Activated T-cell treated with anti-CD3 and anti-CD28 coated beads, Interleukin-2, amount 50 U/mL, for 4 hours (primary cell): Measurements from ENCODE around the gene AMDHD2. TPM values are rescaled to one million over a fixed set of nuclear protein-coding genes. Genes with fewer than 3 reads are reported as not detected.
"Not testable (repeated sequence)": the region's sequence is repeated elsewhere in the genome, so short reads cannot be mapped to it uniquely, and the experiment has no call there.

ENCODE experiments used
- ATAC-seq, 2 donors: fragments of 200-7000 bp; cut with Tn5 transposase; one replicate each; pipeline ENCODE4 v1.10.0; 2021
- DNase-seq: peaks from one replicate; pipeline ENCODE4 v3.0.0-alpha.2; 2020
- H3K27me3 Mint-ChIP-seq: one replicate; pipeline ENCODE4 v1.8.0; 2021; ENCODE audit warnings: low read depth, mixed read lengths
- H3K36me3 Mint-ChIP-seq: one replicate; pipeline ENCODE4 v1.8.0; 2022; ENCODE audit warnings: mixed read lengths; ENCODE audit not compliant: insufficient read depth
- H3K4me1 Mint-ChIP-seq: one replicate; pipeline ENCODE4 v1.8.0; 2021; ENCODE audit warnings: low read depth, mixed read lengths
- H3K4me3 Mint-ChIP-seq: one replicate; pipeline ENCODE4 v1.8.0; 2021; ENCODE audit warnings: mild to moderate bottlenecking, moderate library complexity, mixed read lengths
- H3K9me3 Mint-ChIP-seq: one replicate; pipeline ENCODE4 v1.8.0; 2021; ENCODE audit warnings: mixed read lengths
- total RNA-seq, 3 donors: library from RNA; stranded (reverse); gene quantifications; one replicate each; pipeline ENCODE4 v1.2.1, GENCODE V29; 2021

Gene AMDHD2
- total RNA-seq, 3 donors from 2014 or later = 32.0 to 35.3 (median 35.0) TPM

- not testable (repeated sequence) for H3K27me3 Mint-ChIP-seq, H3K4me1 Mint-ChIP-seq, H3K4me3 Mint-ChIP-seq, H3K36me3 Mint-ChIP-seq, DNase-seq, H3K9me3 Mint-ChIP-seq, ATAC-seq
Observed at GRCh38 chr16:2577044-2577443, 56.9 kb downstream of the AMDHD2 start.

DNA sequence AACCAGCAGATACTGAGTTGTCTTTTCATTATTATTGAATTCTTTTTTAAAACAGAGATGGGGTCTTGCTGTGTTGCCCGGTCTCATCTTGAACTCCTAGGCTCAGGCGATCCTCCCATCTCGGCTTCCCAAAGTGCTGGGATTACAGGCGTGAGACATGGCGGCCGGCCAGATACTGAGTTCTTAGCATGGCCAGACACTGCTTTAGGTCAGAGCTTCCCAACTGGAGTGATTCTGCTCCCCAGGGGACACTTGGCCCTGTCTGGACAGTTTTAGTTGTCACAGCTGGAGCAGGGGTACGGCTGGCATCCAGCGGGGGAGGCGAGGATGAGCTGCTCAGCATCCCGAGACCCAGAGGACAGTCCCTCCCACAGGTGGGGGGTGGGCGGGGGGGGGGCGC is 58.7 kb downstream of the AMDHD2 start:
- not testable (repeated sequence) for H3K27me3 Mint-ChIP-seq, ATAC-seq, H3K4me3 Mint-ChIP-seq, DNase-seq, H3K9me3 Mint-ChIP-seq, H3K4me1 Mint-ChIP-seq, H3K36me3 Mint-ChIP-seq

- H3K9me3 Mint-ChIP-seq, H3K4me3 Mint-ChIP-seq, H3K36me3 Mint-ChIP-seq, H3K4me1 Mint-ChIP-seq, H3K27me3 Mint-ChIP-seq, DNase-seq: not testable (repeated sequence)
- peak; percentile 35 to 51 for ATAC-seq
Observed at GRCh38 chr16:2580143-2580542, 60.0 kb downstream of the AMDHD2 start.

- not testable (repeated sequence) for H3K4me1 Mint-ChIP-seq, H3K9me3 Mint-ChIP-seq, H3K36me3 Mint-ChIP-seq, H3K27me3 Mint-ChIP-seq, DNase-seq, ATAC-seq, H3K4me3 Mint-ChIP-seq
Observed at GRCh38 chr16:2580818-2581217, 60.6 kb downstream of the AMDHD2 start.

Other genes starting within 250 kb of the AMDHD2 start
- gene ABCA3, start 179.6 kb upstream of the AMDHD2 start, total RNA-seq = 1 to 10 TPM; 2.4 to 3.7 (median 2.7) TPM
- 1 to 10 TPM; 6.7 to 7.5 (median 7.4) TPM for gene CCNF, start 90.9 kb upstream of the AMDHD2 start, total RNA-seq
- gene TEDC2, start 60.3 kb upstream of the AMDHD2 start, total RNA-seq = 10 to 100 TPM; 26.0 to 37.5 (median 32.7) TPM
- not detected for gene NTN3, start 49.1 kb upstream of the AMDHD2 start, total RNA-seq
- 10 to 100 TPM; 25.0 to 27.2 (median 26.3) TPM for gene TBC1D24, start 45.2 kb upstream of the AMDHD2 start, total RNA-seq
- gene ATP6V0C, start 6.4 kb upstream of the AMDHD2 start, total RNA-seq = 100 to 1,000 TPM; 184 to 198 (median 188) TPM
- under 1 TPM; 0.16 to 0.60 (median 0.38) TPM for gene CEMP1, start 11.0 kb downstream of the AMDHD2 start, total RNA-seq
- 10 to 100 TPM; 47.1 to 55.3 (median 54.3) TPM for gene PDPK1, start 17.6 kb downstream of the AMDHD2 start, total RNA-seq
- 10 to 100 TPM; 38.7 to 56.1 (median 42.0) TPM for gene KCTD5, start 162.2 kb downstream of the AMDHD2 start, total RNA-seq
- gene PRSS27, start 199.9 kb downstream of the AMDHD2 start, total RNA-seq = 1 to 10 TPM in 1 of 3 donors, under 1 TPM in 2; 0.76 to 1.2 (median 0.84) TPM
- gene SRRM2, start 232.3 kb downstream of the AMDHD2 start, total RNA-seq = 100 to 1,000 TPM; 537 to 551 (median 548) TPM